Memory B cell (primary cell): ENCODE measurements around the gene INAVA.

ENCODE experiments used
- ATAC-seq: fragments of 150-1000 bp; cut with Tn5 transposase; 2 replicates; pipeline ENCODE4 v1.10.0; 2021; ENCODE audit warnings: low read depth, mild to moderate bottlenecking, moderate library complexity
- DNase-seq, 2 donors: peaks; one replicate each; pipeline ENCODE4 v3.0.0; 2022; ENCODE audit warnings: low spot score in 2 of 2
- H3K27ac Mint-ChIP-seq: one replicate; pipeline ENCODE4 v1.8.0; 2022; ENCODE audit warnings: mild to moderate bottlenecking, moderate library complexity, mixed read lengths
- H3K27me3 Mint-ChIP-seq: one replicate; pipeline ENCODE4 v1.8.0; 2022; ENCODE audit warnings: mixed read lengths
- H3K36me3 Mint-ChIP-seq: one replicate; pipeline ENCODE4 v1.8.0; 2022; ENCODE audit warnings: mild to moderate bottlenecking, mixed read lengths
- H3K4me1 Mint-ChIP-seq: one replicate; pipeline ENCODE4 v1.8.0; 2022; ENCODE audit warnings: mixed read lengths
- H3K4me3 Mint-ChIP-seq: one replicate; pipeline ENCODE4 v1.8.0; 2022; ENCODE audit warnings: mild to moderate bottlenecking, moderate library complexity, mixed read lengths
- H3K9me3 Mint-ChIP-seq: one replicate; pipeline ENCODE4 v1.8.0; 2022; ENCODE audit warnings: mixed read lengths

The INAVA gene, protein sequence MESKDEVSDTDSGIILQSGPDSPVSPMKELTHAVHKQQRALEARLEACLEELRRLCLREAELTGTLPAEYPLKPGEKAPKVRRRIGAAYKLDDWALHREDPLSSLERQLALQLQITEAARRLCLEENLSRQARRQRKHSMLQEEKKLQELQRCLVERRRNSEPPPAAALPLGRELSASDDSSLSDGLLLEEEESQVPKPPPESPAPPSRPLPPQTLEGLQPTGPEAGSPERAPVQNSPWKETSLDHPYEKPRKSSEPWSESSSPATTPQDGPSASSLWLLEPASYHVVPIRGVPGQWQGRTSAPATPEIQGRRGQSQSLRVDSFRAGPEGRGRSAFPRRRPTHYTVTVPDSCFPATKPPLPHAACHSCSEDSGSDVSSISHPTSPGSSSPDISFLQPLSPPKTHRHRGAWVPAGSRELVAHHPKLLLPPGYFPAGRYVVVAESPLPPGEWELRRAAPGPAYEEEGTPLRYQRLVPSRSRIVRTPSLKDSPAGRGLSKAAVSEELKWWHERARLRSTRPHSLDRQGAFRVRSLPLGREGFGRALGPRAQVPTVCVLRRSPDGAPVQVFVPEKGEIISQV

GRCh38 chr1:200894712-200895442 lies at the start of gene INAVA:
INAVA (plus strand) TSS chr1:200894900; CDS start chr1:200898401, 3,501 bp downstream.
- Mint-ChIP-seq H3K4me1 (peaks cover 29% of the 10 kb centered on the region), H3K4me3 (no peak within 1 kb of the TSS), H3K9me3 (no peaks in the 10 kb centered on the region), H3K27ac (no peak within 1 kb of the TSS), H3K27me3 (peaks cover 14% of the 10 kb centered on the region), H3K36me3 (no peaks in the 10 kb centered on the region)
- ATAC-seq = no peak
- DNase-seq = no peak

- no peak overlapping the region for H3K4me3 Mint-ChIP-seq
- ATAC-seq (no peak), DNase-seq (no peak)
- no peaks in the 10 kb centered on the region for H3K9me3 Mint-ChIP-seq
- H3K4me1 Mint-ChIP-seq = no peaks in the 10 kb centered on the region
- H3K27me3 Mint-ChIP-seq = no peaks in the 10 kb centered on the region
- H3K27ac Mint-ChIP-seq = no peak overlapping the region
- no peaks in the 10 kb centered on the region for H3K36me3 Mint-ChIP-seq
Measured at GRCh38 chr1:200845360-200845759, 49.3 kb upstream of the INAVA start.

DNA sequence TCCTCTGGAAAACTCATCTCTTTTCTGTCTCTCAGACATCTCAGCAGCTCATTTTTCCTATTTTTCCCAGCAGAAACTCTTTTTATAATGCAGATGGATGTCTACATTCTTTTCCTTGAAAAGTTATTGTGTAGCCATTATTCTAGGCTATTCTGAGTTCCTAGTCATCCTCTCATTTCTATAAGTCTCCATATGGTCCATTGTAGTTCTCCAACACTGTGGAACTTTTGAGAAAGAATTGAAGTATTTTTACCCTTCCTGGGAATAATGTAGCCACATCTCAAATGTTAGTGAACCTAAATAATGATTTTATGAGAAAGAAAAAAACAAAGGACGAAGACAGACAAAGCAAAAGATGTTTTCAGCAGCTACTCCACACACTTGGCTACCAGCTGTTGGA lies 48.3 kb upstream of the INAVA start:
- Mint-ChIP-seq H3K4me1 (no peaks in the 10 kb centered on the region), H3K9me3 (no peaks in the 10 kb centered on the region), H3K27me3 (peaks cover 2% of the 10 kb centered on the region), H3K36me3 (no peaks in the 10 kb centered on the region), H3K27ac (no peak overlapping the region), H3K4me3 (no peak overlapping the region)
- DNase-seq (no peak), ATAC-seq (no peak)

DNA sequence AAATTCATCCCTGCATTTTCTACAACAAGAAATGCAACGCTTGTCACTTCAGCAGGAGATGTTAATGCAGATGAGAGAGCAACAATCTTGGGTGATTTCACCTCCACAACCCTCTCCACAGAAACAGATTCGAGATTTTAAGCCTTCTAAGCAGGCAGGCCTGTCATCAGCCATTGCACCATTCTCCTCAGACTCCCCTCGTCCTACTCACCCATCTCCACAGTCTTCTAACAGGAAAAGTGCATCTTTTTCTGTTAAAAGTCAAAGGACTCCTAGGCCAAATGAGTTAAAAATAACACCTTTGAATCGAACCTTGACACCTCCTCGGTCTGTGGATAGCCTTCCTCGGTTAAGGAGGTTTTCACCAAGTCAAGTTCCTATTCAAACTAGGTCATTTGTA lies 45.3 kb upstream of the INAVA start:
- H3K27me3 Mint-ChIP-seq = peaks cover 2% of the 10 kb centered on the region
- ATAC-seq (no peak), DNase-seq (no peak)
- no peaks in the 10 kb centered on the region for H3K9me3 Mint-ChIP-seq
- H3K36me3 Mint-ChIP-seq = peaks cover 2% of the 10 kb centered on the region
- no peaks in the 10 kb centered on the region for H3K4me1 Mint-ChIP-seq
- no peak overlapping the region for H3K27ac Mint-ChIP-seq
- no peak overlapping the region for H3K4me3 Mint-ChIP-seq

DNA sequence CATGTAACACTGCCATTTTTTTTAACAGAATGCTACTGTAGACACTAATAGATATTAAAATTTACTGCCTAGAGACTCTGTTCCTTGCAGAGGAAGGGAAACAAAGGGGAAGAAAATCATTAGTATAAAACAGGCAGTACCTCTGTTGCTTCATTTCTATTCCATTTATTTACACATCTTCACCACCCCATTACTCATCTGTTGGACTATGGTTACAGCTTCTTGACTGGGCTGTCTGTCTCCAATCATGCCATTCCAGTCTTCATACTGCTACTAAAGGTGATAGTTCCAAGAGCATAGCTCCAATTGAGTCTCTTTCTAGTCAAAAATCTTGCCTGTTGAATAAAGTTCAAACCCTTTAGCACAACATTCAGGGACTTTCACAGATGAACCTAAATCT lies 44.1 kb upstream of the INAVA start:
- Mint-ChIP-seq H3K4me1 (no peaks in the 10 kb centered on the region), H3K36me3 (peaks cover 2% of the 10 kb centered on the region), H3K27ac (no peak overlapping the region), H3K4me3 (no peak overlapping the region), H3K9me3 (no peaks in the 10 kb centered on the region), H3K27me3 (peaks cover 2% of the 10 kb centered on the region)
- no peak for DNase-seq
- ATAC-seq = no peak

DNA sequence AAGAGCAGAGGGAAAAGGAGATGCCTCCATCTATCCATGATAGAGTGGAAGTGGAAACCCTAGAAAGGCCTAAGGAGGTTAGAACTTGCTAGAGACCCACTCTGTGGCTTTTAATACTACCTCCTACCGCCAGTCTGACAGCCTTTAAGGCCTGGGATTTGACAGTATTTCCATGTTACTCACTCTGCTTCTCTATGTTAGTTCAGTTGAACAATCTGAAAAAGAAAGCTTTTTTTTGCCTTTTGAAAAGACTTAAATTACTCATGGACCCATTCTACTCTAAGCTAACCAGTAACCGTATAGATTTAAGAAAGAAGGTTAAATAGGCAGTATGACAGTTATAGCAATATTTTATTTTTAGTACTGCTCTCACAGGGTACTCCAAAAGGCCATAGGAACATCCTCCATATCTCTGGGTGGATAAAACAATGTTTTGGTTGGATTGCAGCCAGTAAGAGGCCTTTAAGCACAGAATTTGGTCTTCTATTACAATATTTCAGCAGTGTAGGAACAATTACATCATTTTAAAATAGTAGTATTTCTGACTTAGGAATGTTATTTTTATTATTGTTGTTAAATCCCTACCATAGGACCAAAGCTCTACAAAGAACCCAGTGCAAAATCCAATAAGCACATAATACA lies 37.9 kb upstream of the INAVA start:
- no peak for ATAC-seq

DNA sequence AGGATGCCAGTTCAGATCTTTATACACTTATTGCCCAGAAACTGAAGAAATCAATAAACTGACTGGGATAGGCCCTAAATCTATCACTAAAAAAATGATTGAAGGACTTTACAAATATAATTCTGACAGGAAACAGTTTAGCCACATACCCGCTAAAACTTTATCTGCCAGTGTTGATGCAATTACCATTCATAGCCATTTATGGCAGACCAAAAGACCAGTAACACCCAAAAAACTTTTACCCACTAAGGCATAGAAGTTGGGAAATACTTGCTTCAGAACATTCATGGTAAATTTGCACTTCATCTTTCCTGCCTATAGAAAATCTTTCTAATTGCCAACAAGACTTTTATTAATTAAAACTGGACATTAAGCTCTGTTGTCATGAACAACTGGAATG lies 36.9 kb upstream of the INAVA start:
- no peak overlapping the region for H3K27ac Mint-ChIP-seq
- peaks cover 8% of the 10 kb centered on the region for H3K4me1 Mint-ChIP-seq
- H3K4me3 Mint-ChIP-seq = no peak overlapping the region
- H3K27me3 Mint-ChIP-seq = no peaks in the 10 kb centered on the region
- H3K36me3 Mint-ChIP-seq = no peaks in the 10 kb centered on the region
- ATAC-seq = no peak
- H3K9me3 Mint-ChIP-seq = no peaks in the 10 kb centered on the region
- DNase-seq = no peak

More for the DNA sequence above, 37.9 kb upstream of the INAVA start:
- Mint-ChIP-seq H3K27ac (no peak overlapping the region), H3K36me3 (peaks cover 2% of the 10 kb centered on the region), H3K27me3 (no peaks in the 10 kb centered on the region), H3K9me3 (no peaks in the 10 kb centered on the region), H3K4me3 (no peak overlapping the region), H3K4me1 (no peaks in the 10 kb centered on the region)
- DNase-seq = no peak

DNA sequence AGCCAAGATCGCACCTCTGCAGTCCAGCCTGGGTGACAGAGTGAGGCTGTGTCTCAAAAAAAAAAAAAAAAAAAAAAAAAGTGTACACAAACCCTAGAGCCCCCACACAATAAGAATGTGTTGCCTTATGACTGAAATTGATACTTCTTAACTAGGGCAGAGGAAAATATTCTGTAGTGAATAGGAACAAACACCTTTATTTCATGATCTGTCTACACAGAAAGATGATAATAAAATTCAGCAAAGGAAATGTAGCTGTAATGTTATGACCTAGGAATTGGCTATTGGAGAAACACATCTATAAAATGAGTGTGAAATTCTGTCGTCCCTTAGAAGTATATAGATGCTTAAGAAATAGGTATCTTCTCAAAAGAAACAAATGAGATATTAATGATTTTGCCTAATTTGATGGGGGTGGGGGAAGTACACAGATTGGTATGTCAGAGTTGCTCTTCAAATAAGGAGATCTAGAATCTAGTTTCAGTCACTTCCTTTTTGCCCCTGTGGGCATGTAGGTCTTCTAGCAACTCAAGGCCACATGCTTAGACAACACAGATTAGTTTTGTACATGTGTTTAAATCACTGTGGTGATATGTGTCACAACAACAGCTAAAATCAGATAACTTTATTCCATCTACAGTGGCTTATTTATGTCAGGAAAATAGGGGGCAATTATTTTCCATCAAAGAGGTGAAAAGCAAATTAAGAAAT lies 32.6 kb upstream of the INAVA start:
- Mint-ChIP-seq H3K4me1 (peaks cover 23% of the 10 kb centered on the region), H3K9me3 (no peaks in the 10 kb centered on the region), H3K4me3 (peak overlapping the region; percentile 15), H3K36me3 (no peaks in the 10 kb centered on the region), H3K27ac (peak overlapping the region; percentile 90), H3K27me3 (no peaks in the 10 kb centered on the region)
- peak in 1 of 2 donors; percentile 43 for DNase-seq
- peak; percentile 86 for ATAC-seq

DNA sequence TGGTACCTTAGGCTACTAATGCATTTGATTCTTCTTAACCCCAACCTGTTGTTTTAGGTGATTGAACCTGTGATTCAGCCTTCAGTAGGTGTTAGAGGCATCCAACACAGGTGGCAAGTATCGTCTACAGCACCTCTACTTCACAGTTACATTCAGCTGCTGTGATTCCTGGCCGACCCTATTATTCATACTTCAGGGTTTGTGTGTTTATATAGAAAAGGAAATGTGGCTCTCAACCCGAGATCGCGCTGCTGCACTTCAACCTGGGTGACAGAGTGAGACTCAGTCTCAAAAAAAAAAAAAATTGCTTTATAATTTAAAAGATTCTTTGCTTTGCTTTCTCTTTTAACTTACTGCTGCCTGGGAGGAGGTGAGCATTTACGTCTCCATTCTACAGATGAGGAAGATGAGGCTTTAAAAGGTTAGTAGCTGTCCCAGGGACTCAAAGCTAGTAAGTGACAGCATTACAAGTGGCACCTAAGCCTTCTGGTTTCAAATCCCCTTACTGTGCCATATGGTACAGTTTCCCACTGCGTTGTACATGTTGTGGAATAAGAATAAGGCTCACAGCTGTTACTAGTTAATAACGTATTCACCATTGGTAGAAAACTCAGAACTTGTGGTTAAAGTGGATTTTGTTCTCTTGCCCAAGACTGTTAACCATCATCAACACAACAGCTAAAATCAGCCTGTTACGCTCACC lies 31.8 kb upstream of the INAVA start:
- ATAC-seq (peak; percentile 63), DNase-seq (no peak)
- Mint-ChIP-seq H3K27ac (peak overlapping the region; percentile 90), H3K36me3 (no peaks in the 10 kb centered on the region), H3K27me3 (no peaks in the 10 kb centered on the region), H3K4me3 (peak overlapping the region; percentile 59), H3K9me3 (no peaks in the 10 kb centered on the region), H3K4me1 (peaks cover 29% of the 10 kb centered on the region)

DNA sequence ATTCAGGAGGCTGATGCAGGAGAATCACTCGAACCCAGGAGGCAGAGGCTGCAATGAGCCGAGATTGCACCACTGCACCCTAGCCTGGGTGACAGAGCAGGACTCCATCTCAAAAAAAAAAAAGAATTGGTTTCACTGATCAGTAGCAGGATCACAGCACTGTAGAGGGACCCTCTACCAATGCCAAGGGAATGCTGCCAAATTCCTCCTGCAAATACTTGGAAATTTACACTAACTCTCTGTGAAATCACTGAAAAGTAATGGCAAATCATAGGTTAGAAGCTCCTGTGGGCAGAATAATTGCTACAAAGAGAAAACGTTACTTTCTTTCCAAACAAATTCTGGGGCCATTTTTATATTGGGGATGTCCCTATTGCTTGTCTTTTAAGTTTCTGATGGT lies 28.6 kb upstream of the INAVA start:
- H3K27me3 Mint-ChIP-seq = no peaks in the 10 kb centered on the region
- no peaks in the 10 kb centered on the region for H3K9me3 Mint-ChIP-seq
- DNase-seq (no peak), ATAC-seq (no peak)
- H3K4me1 Mint-ChIP-seq = peaks cover 44% of the 10 kb centered on the region
- no peaks in the 10 kb centered on the region for H3K36me3 Mint-ChIP-seq
- no peak overlapping the region for H3K27ac Mint-ChIP-seq
- H3K4me3 Mint-ChIP-seq = no peak overlapping the region

- Mint-ChIP-seq H3K9me3 (no peaks in the 10 kb centered on the region), H3K4me3 (no peak overlapping the region), H3K36me3 (no peaks in the 10 kb centered on the region), H3K27me3 (no peaks in the 10 kb centered on the region), H3K27ac (no peak overlapping the region), H3K4me1 (peaks cover 48% of the 10 kb centered on the region)
- no peak for DNase-seq
- ATAC-seq = no peak
Measured at GRCh38 chr1:200866521-200866920, 28.2 kb upstream of the INAVA start.

- Mint-ChIP-seq H3K4me3 (no peak overlapping the region), H3K27me3 (no peaks in the 10 kb centered on the region), H3K4me1 (peaks cover 51% of the 10 kb centered on the region), H3K36me3 (no peaks in the 10 kb centered on the region), H3K27ac (no peak overlapping the region), H3K9me3 (no peaks in the 10 kb centered on the region)
- no peak for ATAC-seq
- no peak for DNase-seq
Measured at GRCh38 chr1:200867018-200867811, 27.5 kb upstream of the INAVA start.
